ENCODE measurements around the gene ADAM15. TPM values are rescaled to one million over a fixed set of nuclear protein-coding genes. Genes with fewer than 3 reads are reported as not detected.

Gene ADAM15
- total RNA-seq, 1 donor from 2014 or later, result 15.7 TPM

DNA sequence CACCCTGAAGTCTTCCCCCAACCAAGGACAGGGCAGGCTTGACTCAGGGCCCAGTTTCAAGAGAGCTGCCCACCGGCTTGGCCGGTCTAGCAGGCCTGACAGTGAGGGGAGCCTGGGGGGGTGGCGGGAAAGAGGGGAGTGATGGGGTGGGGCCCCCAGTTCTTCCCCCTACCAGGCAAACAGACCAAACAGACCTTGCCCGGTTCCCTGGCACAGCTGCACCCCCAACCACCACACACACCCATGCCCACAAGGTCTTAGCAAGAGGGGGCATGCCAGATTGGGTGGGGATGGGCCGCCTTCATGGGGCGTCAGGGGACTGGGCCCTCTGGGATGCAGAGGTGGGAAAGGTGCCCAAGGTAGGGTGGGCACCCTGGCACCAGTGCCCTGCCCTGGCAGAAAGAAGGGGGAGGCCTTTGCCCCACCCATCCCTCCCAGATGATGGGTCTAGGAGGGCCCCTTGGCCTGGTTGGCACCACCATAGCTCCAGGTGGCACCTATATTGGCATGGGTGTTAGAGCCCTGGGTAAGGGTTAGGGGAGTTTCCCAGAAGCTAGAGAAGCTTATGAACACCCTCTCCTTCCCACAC, 39.6 kb upstream of the ADAM15 start:
- Histone ChIP-seq H2AFZ (replicated peaks) (no peak overlapping the region), H3K4me1 (peaks cover 36% of the 10 kb centered on the region), H3K4me3 (no peak overlapping the region), H3K4me2 (peak overlapping the region; percentile 61), H3K36me3 (no peaks in the 10 kb centered on the region), H3K9me3 (ENCODE audit: low read depth) (no peaks in the 10 kb centered on the region), H3K9ac (no peak overlapping the region), H3K27me3 (no peaks in the 10 kb centered on the region), H4K20me1 (ENCODE audit: low read depth) (no peaks in the 10 kb centered on the region), H3K79me2 (ENCODE audit: low read depth) (peaks cover 22% of the 10 kb centered on the region), H3K27ac (no peak overlapping the region), H3F3A (ENCODE audit: low read depth) (peaks cover 19% of the 10 kb centered on the region)
- H3K9me3 Mint-ChIP-seq, result no peaks in the 10 kb centered on the region
- peaks cover 20% of the 10 kb centered on the region for H3K4me1 Mint-ChIP-seq
- no peak for DNase-seq (ENCODE audit: low spot score)
- H3K27ac Mint-ChIP-seq, result peak overlapping the region; percentile 69
- H3K36me3 Mint-ChIP-seq, result peaks cover 2% of the 10 kb centered on the region
- peaks cover 2% of the 10 kb centered on the region for H3K27me3 Mint-ChIP-seq (ENCODE audit: insufficient read depth, low read depth)
- TF ChIP-seq EZH2phosphoT487 (IDR thresholded peaks at IDR 0.05) (no peak), CTCF (IDR thresholded peaks at IDR 0.05) (no peak), EZH2 (IDR thresholded peaks at IDR 0.05) (no peak)
- no peak overlapping the region for H3K4me3 Mint-ChIP-seq

DNA sequence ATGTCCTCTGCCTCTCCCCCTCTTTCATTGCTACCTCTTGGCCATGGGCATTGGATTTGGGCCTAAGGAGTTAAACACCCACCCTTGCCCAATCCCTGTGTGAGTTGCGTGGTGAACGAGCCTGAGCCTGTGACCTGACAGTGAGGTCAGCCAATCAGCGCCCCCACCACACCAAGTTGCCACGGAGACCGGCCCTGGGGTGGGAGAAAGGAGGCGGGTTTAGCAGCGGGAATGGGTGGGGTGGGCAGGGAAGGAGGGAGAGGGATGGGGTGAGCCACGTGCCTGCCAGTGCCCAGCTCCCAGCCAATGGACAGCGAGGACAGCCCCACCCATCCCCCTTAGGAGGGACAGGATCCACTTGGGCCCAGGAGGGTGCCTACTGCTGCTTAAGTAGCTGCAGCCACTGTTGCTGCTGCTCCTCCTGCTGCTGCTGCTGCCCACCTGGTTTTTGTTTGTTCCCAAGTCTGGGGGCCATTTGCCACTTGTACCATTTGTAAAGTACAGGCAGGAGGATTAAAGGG, 39.0 kb upstream of the ADAM15 start:
- Histone ChIP-seq H2AFZ (replicated peaks) (no peak overlapping the region), H3K79me2 (ENCODE audit: low read depth) (peaks cover 17% of the 10 kb centered on the region), H3K4me2 (peak overlapping the region; percentile 61), H3F3A (ENCODE audit: low read depth) (peaks cover 22% of the 10 kb centered on the region), H3K36me3 (no peaks in the 10 kb centered on the region), H4K20me1 (ENCODE audit: low read depth) (no peaks in the 10 kb centered on the region), H3K9me3 (ENCODE audit: low read depth) (no peaks in the 10 kb centered on the region), H3K4me3 (no peak overlapping the region), H3K27ac (no peak overlapping the region), H3K9ac (no peak overlapping the region), H3K27me3 (no peaks in the 10 kb centered on the region), H3K4me1 (peaks cover 41% of the 10 kb centered on the region)
- no peaks in the 10 kb centered on the region for H3K9me3 Mint-ChIP-seq
- peak overlapping the region; percentile 60 for H3K27ac Mint-ChIP-seq
- H3K4me3 Mint-ChIP-seq, result peak overlapping the region; percentile 35
- peaks cover 2% of the 10 kb centered on the region for H3K27me3 Mint-ChIP-seq (ENCODE audit: insufficient read depth, low read depth)
- peak; percentile 89 for DNase-seq (ENCODE audit: low spot score)
- H3K4me1 Mint-ChIP-seq, result peaks cover 22% of the 10 kb centered on the region
- TF ChIP-seq EZH2 (IDR thresholded peaks at IDR 0.05) (no peak), EZH2phosphoT487 (IDR thresholded peaks at IDR 0.05) (no peak), CTCF (IDR thresholded peaks at IDR 0.05) (no peak)
- H3K36me3 Mint-ChIP-seq, result peaks cover 2% of the 10 kb centered on the region

GRCh38 chr1:155012776-155013602, 38.1 kb upstream of the ADAM15 start:
- peak overlapping the region; percentile 61 for H3K4me2 ChIP-seq
- H3K27ac Mint-ChIP-seq, result peak overlapping the region; percentile 87
- no peaks in the 10 kb centered on the region for H3K9me3 Mint-ChIP-seq
- H3K36me3 ChIP-seq, result no peaks in the 10 kb centered on the region
- H3K27ac ChIP-seq, result no peak overlapping the region
- H3K79me2 ChIP-seq (ENCODE audit: low read depth), result peaks cover 15% of the 10 kb centered on the region
- H3K4me3 ChIP-seq, result no peak overlapping the region
- H3K4me1 Mint-ChIP-seq, result peaks cover 27% of the 10 kb centered on the region
- no peaks in the 10 kb centered on the region for H3K9me3 ChIP-seq (ENCODE audit: low read depth)
- no peak overlapping the region for H3K9ac ChIP-seq
- no peak for DNase-seq (ENCODE audit: low spot score)
- peaks cover 2% of the 10 kb centered on the region for H3K27me3 Mint-ChIP-seq (ENCODE audit: insufficient read depth, low read depth)
- TF ChIP-seq EZH2 (IDR thresholded peaks at IDR 0.05) (no peak), CTCF (IDR thresholded peaks at IDR 0.05) (no peak)
- H4K20me1 ChIP-seq (ENCODE audit: low read depth), result no peaks in the 10 kb centered on the region
- no peak overlapping the region for H3K4me3 Mint-ChIP-seq
- H3F3A ChIP-seq (ENCODE audit: low read depth), result peaks cover 22% of the 10 kb centered on the region
- peaks cover 2% of the 10 kb centered on the region for H3K36me3 Mint-ChIP-seq
- H3K4me1 ChIP-seq, result peaks cover 40% of the 10 kb centered on the region
- no peak overlapping the region for H2AFZ ChIP-seq (replicated peaks)
- H3K27me3 ChIP-seq, result no peaks in the 10 kb centered on the region

Data from neural progenitor cell (in vitro differentiated cells).